Measurements from ENCODE around the gene ZG16B.

ZG16B gene, protein sequence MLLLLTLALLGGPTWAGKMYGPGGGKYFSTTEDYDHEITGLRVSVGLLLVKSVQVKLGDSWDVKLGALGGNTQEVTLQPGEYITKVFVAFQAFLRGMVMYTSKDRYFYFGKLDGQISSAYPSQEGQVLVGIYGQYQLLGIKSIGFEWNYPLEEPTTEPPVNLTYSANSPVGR

DNA sequence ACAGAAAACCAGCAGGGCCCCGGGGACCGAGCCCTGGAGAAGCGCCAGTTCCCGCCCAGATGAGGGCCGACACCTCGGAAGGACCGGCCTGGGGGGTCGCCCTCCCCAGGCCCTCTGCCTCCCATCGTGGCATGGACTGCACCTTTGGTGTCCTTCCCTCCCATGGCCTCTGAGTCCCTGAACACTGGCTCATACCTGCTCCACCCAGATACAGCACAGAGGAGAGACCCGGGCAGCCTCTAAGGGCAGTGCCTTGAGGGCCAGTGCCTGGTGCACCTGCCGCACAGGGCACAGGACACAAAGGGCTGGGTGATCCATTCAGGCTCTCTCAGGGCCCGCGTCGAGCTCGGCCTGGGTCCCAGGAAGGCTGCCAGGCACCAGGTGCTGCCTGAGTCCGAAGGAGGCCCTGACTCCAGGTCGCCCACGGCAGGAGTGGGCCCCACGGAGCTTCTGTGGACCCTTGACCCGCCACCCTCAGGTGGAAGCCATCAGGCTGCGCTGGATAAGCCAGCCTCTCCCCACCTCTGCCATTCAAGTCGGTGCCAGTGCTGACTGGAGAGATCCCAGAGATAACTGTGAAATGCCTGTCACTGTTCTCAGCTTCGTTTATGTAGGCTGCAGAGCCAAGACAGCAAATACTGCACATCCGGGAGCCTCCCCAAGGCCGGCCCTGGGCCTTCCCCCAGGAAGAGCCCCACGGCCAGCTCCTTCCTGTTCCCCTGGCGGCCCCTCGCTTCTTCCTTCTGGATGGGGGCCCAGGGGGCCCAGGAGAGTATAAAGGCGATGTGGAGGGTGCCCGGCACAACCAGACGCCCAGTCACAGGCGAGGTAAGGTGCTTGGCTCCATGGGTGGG lies at the start of gene ZG16B:
TSS of gene ZG16B (plus strand) at position 803 of the 854 bp plus-strand sequence. CDS start 139 bp downstream, outside the sequence.
- no peak for DNase-seq

DNA sequence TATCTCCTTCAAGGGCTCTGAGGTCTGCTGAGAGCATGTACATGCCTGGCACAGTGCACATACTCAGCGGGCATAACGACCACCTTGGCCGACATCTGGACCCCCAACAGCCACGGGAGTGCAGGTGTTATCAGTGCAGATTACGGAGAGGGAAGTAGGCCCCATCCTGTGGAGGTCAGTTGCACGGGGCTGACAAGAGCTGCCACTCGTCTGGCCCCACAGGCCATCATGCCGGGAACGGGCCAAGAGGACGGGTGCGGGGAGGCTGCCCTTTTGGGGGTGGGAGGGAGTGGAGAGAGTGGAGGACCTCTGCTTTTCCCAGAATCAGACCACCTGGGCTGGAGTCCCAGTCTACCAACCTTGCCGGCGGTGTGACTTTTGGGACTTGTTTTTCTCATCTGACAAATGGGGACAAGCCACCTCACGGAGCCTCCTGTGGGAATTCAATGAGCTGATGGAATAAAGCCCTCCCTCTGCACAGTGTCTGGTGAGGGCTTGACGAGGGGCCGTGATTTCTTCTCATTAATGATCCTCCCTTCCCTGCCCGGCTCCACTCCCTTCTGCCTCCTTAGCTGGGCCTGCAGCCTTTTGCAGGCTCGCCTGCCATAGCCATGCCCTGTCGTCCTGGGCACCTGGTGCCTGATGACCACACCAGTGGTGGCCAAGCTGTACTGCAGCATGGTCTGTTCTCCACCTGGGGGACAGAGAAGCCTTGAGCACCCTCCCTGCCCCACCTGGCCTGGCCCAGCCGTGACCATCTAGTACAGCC lies 47.3 kb upstream of the ZG16B start:
- peak; percentile 56 for DNase-seq

DNA sequence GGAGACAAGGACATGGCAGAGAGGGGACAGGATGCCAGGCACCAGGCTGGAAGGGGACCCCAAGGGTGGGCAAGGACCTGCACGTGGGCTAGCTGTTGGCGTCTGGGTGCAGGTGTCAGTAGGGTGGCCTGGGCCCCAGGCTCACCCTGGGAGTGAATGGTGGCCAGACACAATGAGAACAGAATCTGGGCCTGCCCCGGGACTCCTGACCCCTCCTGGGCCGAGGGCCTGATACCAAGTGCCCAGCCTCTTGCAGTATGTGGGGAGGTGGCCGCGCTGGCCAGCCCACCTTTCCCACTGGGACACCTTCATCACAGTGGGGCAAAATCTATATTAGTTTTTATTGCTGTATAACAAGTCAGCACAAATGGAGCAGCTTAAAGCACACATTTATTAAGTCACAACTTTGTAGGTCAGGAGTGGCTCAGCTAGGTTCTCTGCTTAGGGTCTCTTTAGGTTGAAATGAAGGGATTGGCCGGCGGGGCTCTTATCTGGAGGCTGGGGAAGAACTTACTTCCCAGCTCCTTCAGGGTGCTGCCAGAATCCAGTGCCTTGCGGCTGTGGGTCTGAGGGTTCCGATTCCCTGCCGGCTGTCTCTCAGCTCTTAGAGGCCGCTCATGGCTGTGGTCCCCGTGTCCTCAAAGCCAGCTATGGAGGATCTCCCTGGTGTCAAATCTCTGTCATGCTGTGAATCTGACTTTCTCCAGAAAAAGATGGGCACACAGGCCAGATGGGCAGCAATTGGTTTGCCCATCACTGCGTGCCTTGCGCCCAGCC lies 46.3 kb upstream of the ZG16B start:
- peak; percentile 54 for DNase-seq

DNA sequence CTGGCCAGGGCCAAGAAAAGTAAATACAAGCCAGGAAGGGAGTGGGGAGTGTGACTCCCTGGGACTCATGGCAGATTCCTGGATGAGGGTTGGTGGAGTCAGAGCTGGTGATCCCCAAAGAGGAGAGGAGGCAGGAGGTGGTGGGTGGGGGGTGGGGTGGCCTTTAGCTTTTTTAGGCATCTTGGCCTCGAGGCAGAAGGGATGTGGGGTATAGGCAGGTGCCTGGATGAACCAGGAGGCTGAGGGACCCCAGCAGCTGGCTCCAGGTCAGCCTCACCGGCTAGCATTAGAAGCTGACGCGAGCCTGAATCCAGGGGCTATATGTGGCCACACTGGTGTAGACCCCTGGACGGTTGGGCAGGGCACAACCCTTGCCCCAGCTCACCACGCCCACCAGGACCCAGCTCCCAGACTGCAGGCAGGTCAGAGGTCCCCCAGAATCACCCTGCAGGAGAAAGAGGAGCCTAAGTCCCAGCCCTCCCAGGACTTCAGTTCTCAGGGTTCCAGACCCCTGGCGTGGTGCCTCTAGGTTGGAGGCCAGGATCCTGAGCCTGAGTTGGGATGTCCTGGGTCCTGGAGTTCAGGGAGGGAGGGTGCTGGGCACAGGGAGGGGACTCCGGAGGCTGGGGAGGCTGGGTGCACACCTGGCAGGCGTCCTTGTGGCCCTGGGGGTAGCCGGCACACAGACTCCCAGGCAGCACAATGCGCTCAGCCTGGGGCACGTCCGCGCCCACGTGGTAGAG lies 45.6 kb upstream of the ZG16B start:
- peak; percentile 60 for DNase-seq

DNA sequence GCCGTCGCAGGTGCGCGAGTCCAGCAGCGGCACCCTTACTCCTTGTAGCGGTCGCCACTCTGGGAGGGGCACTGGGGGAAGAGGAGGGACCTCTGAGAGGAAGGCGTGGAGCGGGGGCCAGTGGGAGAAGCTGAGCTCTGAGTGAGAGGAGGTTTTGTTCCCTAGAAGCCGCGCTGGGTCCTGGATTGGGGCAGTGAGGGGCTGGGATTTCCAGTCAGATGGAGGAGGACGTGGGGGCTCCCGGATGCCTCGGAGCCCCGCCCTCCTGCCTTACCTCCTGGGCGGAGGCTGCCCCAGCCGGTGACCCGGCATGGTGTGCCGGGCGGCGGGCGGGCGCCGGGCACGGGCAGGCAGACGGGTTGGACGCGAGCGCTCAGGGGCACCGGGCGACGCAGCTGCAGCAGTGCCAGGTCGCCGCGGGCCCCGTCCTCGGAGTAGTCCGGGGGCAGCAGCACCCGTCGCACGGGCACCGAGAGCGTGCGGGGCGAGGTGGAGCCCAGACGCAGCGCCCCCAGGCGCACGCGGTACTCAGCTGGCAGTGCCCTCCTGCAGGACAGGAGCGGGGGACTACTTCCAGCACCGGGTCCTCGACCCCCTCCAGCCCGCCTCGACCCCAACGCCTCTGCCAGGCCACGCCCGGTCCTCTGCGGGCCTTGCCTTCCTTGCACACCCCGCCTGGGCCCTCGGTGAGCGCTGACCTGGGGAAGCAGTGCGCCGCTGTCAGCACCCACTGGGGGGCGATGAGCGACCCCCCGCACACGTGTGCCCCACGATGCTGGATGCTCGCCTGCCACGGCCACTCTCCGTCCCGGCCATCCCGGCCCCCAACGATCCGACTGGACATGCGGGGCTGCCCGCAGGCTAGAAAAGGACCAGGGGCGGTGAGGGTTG lies 44.8 kb upstream of the ZG16B start:
- DNase-seq: peak; percentile 74

DNA sequence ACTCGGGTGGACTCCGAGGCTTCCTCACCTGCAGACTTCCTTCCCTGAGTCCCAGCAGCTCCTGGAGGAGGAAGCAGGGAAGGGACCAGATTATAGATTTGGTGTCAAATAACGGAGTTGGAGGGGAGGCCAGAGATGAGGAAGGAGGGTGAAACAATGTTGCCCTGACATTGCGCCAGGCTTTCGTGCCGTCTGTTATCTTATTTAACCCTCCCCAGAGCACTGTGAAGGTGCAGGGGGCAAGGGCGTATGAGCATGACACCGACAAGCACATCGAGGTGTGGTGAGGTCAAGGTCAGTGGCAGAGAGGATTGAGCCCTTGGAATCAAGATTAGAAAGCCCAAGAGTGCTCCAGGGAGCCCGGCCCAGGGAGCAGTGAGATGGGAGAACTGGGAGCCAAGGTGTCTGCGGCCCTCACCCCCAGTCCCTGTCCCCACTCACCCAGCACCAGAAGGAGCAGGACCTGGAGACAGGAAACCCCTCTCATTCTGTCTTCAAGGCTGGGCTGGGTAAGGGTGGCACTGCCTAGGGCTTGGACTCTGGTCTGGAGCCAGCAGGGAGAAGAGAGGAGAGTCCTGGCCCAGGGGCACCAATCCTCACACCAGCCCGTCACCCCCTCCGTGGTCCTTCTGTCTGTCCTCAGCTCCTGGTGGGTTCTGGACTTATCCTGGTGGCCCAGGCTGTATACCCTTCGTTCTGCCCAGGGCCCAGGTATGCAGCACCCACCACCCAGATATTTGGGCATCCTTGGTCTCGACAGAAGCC lies 43.9 kb upstream of the ZG16B start:
- peak; percentile 56 for DNase-seq

DNA sequence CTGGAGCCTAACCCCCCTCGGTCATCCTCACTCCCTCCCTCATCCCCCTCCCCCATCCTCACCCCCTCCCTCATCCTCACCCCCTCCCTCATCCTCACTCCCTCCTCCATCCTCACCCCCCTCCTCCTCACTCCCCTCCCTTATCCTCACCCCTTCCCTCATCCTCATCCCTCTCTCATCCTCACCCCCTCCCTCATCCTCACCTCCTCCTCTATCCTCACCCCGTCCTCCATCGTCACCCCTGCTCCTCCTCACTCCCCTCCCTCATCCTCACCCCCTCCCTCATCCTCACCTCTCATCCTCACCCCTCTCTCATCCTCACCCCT lies 43.3 kb upstream of the ZG16B start:
- peak; percentile 12 for DNase-seq

DNA sequence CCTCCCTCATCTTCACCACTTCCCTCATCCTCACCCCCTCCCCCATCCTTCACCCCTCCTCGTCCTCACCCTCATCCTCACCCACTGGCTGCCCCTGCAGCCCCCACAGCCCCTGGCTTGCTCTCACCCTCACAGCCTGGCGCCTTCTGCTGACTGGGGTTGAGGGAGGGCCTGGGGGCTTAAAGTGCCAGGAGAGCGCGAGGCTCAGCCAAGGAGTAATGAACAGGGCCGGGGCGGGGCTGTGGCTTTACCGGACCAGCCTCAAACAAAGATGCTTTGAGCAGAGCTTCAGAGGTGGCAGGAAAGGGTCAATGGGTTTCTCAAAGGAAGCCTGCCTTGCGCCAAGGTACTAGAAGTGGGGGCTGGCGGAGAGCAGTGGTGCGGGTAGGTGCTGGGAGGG lies 42.7 kb upstream of the ZG16B start, which contains the start of gene PRSS33:
TSS of gene PRSS33 (minus strand) at position 155 of the 400 bp plus-strand sequence. CDS start 1,013 bp downstream, outside the sequence.
- peak; percentile 48 for DNase-seq

DNA sequence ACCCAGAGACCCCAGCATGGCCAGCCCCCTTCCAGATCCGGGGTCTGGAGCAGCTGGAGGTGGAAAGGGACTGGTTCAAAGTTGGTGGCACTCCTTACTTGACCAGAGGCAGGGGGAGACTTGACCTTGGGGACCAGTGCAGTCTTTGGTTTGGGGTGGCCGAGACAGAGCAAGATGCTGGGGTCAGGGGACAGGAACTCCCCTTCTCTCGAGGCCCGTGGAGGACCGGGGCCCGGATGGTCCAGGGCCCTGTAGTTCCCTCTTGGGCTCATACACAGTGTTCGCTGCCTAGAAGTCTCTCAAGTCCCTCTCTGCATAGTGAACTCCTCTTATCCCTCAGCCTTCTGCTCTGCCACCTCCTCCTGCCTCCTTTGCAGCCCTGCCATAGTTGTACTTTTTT lies 42.1 kb upstream of the ZG16B start:
- peak; percentile 42 for DNase-seq

DNA sequence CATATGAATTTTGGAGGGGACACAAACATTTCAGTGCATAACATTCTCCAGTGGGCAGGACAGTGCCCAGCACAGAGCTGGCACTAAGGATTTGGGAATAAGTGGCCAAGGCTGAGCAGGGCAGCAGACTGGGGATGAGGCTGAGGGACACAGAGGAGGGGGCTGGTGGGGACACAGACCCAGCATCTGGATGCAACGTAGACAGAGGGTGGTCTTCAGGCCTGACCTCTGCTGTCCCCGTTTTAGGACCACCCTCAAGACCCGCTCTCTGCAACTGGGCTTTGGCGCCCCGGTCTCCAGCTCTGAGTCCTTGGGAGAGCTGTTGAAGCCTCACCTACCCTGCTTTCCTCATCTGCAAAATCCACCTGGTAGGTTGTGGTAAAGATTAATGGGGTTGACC lies 39.5 kb upstream of the ZG16B start:
- peak; percentile 33 for DNase-seq

DNA sequence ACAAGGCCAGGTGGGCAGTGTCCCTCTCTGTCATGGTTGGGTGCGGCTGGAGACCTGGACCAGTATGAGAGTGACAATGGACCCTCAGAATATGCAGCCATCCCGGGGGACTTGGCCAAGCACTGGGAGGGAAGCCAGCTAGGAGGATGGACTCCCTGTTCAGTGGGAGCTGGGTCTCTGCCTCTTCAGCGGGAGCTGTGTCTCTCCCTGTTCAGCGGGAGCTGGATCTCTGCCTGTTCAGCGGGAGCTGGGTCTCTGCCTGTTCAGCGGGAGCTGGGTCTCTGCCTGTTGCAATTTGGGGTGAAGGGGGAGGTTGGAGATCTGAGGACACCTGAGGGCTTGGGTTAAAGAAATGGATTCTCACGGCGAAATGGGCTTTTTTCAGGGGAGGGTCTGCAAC lies 38.9 kb upstream of the ZG16B start:
- DNase-seq: peak; percentile 25

DNA sequence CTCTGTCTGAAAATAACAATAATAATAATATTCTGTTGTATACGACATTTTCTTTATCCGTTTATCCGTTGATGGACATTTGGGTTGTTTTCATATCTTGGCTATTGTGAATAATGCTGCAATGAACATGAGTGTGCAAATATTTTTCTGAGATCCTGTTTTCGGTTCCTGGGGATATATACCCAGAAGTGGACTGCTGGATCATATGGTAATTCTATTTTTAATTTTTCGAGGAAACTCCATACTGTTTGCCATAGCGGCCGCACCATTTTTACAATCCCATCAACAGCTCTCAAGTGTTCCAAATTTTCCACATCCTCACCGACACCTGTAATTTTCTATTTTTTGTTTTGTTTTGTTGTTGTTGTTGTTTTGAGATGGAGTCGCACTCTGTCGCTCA lies 37.2 kb upstream of the ZG16B start:
- no peak for DNase-seq

DNA sequence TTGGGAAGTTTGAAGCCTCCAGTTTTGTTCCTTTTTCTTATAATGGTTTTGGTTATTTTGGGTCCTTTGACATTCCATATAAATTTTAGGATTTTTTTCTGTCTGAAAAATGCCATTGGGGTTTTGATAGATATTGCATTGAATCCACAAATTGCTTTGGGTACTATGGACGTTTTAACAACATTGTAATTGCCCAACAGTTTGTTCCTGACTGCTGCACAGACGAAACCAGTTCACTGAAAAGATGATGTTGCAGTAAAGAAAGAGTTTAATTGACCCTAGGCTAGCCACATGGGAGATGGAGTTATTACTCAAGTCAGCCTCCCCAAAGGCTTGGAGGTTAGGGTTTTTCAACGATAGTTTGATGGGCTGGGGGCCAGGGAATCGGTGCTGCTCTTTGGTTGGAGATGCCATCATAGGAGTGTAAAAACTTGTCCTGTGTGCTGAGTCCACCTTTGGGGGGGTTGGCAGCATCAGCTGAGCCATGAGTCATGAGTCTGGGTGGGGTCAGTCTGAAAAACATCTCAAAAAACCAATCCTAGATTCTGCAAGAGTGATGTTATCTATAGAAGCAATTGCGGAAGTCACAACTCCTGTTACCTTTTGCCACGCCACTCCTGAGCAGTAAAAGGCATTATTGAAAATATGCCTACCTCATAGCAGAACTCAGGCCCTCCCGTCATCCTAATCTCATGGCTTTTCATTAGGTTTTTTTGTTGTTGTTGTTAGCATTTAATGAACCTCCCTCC lies 34.5 kb upstream of the ZG16B start:
- DNase-seq: no peak

DNA sequence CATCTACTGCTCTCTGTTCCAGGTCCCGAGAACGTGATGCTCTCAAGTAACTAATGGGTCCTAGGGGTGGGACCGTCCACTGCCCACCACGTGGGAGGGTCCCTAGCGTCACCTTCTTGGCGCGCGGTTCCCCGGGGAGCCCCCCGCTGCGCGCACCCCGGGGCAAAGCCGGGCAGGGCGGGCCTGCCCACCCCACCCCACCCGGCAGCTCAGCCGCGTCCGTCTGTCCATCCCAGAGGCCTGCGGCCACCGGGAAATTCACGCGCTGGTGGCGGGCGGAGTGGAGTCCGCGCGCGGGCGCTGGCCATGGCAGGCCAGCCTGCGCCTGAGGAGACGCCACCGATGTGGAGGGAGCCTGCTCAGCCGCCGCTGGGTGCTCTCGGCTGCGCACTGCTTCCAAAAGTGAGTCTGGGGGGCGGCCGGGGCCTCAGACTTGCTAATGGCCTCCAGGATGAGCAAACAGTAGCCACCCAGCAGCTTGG lies 31.3 kb upstream of the ZG16B start:
- DNase-seq: peak; percentile 51

DNA sequence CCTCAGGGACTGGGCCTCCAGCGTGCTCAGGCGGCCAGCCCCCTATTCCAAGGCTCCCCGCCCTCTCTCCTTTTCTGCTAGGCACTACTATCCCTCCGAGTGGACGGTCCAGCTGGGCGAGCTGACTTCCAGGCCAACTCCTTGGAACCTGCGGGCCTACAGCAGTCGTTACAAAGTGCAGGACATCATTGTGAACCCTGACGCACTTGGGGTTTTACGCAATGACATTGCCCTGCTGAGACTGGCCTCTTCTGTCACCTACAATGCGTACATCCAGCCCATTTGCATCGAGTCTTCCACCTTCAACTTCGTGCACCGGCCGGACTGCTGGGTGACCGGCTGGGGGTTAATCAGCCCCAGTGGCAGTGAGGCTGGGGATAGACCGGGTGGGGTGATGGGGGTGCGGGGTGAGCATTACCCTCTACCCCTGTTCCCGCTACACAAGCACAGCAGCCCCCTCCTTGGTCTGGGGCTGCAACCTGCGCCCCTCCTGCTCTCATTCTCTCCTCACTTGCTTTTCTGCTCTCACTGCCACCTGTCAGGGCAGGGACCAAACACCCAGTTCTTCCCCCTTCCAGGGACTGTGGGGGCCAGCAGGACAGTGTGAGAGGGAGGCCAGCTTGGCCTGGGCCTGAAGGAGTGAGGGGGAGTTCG lies 30.8 kb upstream of the ZG16B start:
- no peak for DNase-seq

DNA sequence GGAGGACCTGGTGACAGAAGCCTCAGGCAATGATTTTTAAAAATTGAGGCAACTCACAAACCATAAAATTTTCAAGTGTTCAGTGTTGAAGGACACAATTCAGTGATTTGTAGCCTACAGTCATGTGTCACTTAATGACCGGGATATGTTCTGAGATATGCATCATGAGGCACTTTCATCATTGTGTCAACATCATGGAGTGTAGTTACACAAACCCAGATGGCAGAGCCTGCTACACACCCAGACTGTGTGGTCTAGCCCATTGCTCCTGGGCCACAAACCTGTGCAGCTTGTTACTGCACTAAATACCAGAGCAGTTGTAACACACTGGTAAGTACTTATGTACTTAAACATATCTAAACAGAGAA lies 30.3 kb upstream of the ZG16B start:
- DNase-seq: no peak

DNA sequence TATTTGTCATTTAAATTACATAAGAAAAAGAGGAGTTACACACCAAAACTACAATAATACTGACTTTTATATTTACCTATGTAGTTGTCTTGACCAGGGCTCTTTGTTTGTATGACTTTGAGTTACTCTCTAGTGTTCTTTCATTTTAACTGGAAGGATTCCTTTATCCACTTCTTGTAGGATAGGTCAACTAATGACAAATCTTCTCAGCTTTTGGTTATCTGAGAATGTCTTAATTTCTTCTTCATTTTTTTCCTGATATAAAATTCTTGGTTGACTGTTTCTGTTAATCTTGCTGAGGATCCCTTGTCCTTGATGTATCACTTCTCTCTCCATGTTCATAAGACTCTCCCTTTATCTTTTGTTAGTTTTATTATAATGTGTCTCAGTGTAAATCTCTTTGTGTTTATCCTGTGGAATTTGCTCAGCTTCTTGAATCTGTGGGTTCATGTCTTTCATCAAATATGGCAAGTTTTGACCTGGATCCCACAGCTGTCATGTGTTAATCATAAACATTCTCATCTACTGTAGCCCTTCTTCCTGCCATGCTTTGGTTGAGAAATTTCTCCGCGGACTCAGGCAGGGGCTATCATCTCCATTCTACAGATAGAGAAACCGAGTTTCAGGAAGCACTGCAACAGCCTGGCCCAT lies 26.4 kb upstream of the ZG16B start:
- DNase-seq: no peak

DNA sequence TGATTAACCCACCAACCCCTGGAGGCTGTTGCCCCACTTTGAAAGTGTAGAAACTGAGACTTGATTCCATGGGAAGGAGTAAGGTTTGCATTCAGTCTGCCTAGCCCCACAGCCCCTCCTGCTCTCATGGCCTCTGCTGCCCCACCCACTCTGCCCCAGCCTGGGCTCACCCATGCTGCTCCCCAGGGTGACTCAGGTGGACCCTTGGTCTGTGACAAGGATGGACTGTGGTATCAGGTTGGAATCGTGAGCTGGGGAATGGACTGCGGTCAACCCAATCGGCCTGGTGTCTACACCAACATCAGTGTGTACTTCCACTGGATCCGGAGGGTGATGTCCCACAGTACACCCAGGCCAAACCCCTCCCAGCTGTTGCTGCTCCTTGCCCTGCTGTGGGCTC lies 25.4 kb upstream of the ZG16B start:
- DNase-seq: no peak
